ENCODE results near the gene CCDC144A. TPM values are rescaled to one million over a fixed set of nuclear protein-coding genes. Genes with fewer than 3 reads are reported as not detected.
"Not testable (repeated sequence)": the region's sequence is repeated elsewhere in the genome, so short reads cannot be mapped to it uniquely, and the experiment has no call there.

CCDC144A gene, protein sequence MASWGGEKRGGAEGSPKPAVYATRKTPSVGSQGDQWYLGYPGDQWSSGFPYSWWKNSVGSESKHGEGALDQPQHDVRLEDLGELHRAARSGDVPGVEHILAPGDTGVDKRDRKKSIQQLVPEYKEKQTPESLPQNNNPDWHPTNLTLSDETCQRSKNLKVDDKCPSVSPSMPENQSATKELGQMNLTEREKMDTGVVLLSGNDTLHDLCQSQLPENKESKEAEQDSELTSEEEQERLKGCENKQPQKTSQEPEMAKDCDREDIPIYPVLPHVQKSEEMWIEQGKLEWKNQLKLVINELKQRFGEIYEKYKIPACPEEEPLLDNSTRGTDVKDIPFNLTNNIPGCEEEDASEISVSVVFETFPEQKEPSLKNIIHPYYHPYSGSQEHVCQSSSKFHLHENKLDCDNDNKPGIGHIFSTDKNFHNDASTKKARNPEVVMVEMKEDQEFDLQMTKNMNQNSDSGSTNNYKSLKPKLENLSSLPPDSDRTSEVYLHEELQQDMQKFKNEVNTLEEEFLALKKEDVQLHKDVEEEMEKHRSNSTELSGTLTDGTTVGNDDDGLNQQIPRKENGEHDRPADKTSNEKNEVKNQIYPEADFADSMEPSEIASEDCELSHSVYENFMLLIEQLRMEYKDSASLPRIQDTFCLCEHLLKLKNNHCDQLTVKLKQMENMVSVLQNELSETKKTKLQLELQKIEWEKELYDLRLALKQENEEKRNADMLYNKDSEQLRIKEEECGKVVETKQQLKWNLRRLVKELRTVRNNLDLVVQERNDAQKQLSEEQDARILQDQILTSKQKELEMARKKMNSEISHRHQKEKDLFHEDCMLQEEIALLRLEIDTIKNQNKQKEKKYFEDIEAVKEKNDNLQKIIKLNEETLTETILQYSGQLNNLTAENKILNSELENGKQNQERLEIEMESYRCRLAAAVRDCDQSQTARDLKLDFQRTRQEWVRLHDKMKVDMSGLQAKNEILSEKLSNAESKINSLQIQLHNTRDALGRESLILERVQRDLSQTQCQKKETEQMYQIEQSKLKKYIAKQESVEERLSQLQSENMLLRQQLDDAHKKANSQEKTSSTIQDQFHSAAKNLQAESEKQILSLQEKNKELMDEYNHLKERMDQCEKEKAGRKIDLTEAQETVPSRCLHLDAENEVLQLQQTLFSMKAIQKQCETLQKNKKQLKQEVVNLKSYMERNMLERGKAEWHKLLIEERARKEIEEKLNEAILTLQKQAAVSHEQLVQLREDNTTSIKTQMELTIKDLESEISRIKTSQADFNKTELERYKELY (N-terminal part only)
- total RNA-seq = 1.7 TPM

DNA sequence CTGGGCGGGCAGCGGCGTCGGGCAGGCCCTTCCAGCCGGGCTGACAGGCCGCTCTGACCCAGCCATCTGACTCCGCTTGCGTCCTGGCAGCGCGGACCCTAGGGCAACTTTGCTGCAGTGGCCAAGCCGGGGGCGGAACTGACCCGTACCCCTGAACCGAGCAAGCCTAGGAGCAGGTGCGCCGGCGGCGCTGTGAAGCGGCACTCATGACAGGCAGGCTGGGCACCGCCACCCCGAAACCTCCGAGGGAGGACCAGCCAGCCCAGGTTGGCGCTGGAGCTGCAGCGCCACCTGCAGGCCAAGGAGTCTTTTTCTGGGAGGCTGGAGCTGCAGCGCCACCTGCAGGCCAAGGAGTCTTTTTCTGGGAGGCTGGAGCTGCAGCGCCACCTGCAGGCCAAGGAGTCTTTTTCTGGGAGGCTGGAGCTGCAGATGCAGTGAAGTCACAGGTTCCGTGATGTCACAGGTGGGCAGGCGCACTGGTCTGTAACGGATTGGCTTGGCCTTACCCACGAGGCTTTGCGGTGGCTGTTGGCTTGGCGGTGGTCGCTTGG, at the start of gene CCDC144A:
Gene CCDC144A (plus strand): TSS at position 511 of the 551 bp plus-strand sequence. CDS start 160 bp downstream, outside the sequence.
- not testable (repeated sequence) for DNase-seq

DNA sequence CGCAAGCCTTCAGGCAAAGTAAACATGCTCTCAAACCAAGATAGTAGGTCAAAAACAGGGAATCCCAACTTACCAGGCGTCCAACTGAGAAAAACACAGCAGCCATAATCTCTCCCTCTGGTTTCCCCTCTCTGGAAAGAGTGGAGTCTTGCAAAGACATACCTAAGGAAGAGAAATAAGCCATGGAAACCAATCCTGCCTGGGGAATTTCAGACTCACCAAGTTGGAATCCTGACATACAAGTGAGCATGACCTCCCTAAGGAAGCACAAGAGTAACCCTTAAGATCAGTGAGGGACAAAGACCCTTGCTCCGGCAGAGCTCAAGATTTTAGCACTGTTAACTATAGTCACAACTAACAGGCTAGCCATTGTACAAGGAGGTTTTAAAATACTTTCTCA, 40.5 kb upstream of the CCDC144A start:
- DNase-seq = no peak

DNA sequence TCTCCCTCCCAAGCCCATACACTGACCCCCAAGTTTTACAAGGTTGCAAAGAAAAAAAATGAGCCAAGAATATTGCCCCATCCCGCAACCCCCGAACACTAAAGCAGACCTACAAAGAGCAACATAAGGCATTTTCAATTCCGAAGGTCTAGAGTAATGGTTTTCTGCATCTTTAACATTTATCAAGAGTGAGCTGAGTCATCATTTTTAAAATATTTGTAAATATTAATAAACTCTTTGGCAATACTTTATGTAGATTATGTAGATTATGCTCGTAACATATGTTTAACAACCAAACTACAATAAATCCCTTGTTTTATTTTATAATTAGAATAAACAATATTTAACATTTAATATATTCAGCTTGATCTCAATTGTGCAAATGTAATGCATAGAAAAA, 37.8 kb upstream of the CCDC144A start:
- DNase-seq = no peak

DNA sequence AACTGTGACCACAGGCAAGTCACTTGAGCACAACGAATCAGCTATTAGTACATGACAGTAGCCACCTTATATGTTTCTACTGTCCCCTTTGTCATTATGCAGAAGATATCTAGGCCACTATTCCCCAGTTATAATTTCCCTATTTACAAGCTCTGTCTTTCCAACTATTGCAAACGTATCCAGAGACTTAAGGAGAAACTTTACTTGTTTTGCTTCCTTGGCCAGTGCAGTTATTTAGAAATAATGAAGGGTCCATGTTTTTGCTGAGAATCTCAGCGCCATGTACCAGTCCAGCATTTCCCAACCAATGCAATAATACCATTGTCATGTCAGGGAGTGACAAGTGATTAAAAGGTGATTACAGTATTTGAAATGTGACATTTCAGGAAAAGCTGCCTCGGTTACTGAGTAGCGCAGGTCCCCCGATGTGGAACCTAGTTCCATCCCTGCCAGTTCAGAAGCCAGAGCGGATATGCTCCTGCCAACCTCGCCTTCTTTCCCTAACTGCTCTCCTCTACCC, 37.1 kb upstream of the CCDC144A start:
- no peak for DNase-seq

DNA sequence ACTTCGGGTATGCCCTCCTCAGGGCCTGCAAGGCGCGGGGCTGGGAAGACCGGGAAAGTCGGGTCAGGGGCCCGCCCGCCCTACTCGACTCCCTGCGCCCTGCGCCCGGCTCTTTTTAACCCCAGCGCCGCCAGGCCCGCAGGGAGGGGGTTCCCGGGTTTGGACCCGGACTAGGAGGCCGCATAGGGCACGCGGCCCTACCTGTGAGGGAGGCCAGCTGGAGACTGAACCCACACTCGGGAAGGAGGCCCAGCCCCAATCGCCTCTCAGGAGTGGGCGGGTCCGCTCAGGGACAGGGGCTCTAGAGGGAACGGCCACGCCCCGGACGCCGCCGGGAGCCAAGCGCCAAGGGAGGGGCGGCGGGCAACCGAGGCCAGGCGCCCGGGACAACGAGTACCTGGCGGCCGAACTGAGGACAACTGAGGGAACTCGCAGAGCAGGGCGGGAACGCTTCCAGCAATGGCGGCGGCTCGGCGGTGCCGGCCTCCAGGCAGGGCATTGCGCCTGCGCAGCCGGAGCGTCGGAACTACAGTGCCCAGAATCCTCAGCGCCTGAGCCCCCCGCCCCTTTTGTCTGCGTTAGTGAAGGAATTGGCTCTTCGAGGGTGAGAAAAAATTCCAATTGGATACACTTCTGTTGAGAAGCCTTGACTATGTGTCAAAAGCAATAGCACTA, 36.5 kb upstream of the CCDC144A start, which contains the start of gene ZNF624:
Gene ZNF624 (minus strand): TSS at position 484 of the 675 bp plus-strand sequence.
- DNase-seq = peak; percentile 92

DNA sequence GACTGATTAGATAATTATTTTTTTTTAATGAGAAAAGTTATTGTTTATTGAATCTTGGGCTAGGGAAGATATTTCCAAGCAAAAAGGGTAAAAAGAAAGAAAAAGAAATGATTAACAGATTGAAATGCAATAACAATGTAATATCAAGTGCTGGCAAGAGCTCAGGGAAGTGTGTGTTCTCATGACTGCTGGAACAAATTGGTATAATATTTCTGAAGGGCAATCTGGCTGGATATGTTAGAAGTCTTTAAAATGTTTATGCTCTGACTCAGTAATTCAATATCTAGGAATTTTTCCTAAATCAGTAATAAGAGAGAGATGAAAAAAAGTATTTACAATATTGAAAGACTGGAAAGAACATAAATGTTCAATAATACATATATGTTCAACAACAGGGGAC, 28.8 kb upstream of the CCDC144A start:
- no peak for DNase-seq

DNA sequence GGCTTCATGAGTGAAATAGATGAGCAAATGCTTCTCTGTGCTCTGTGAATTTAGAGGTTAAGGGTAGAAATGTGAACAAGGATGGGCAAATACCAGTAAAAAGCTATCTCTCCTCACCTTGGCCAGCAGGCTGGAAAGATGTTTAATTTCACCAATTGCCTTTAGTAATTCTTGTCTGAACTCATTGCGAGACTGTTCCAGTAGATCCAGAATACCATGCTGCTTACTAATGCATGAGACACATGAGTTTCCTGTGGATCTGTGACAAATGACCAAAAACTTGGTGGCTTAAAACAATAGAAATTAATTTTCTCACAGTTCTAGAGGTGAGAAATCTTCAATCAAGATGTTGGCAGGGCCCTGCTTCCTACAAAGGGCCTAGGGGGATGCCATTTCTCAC, 27.1 kb upstream of the CCDC144A start:
- no peak for DNase-seq

DNA sequence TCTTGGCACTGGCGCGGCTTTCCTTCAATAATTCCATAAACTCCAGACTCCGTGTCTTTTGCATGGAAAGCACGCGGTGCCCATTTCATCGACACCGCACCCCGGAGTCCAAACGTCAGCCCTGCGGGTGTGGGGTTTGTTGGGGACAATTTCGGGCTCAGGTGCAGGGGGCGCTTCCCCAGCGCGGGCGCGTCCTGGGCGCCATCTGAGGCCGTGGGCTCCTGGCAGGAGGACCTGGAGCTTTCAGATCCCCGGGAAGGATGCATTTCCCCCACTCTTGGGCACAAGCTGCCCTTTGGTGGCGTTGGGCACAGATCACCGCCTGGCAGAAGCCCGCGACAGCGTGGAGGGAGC, 23.5 kb upstream of the CCDC144A start:
- DNase-seq = not testable (repeated sequence)

DNA sequence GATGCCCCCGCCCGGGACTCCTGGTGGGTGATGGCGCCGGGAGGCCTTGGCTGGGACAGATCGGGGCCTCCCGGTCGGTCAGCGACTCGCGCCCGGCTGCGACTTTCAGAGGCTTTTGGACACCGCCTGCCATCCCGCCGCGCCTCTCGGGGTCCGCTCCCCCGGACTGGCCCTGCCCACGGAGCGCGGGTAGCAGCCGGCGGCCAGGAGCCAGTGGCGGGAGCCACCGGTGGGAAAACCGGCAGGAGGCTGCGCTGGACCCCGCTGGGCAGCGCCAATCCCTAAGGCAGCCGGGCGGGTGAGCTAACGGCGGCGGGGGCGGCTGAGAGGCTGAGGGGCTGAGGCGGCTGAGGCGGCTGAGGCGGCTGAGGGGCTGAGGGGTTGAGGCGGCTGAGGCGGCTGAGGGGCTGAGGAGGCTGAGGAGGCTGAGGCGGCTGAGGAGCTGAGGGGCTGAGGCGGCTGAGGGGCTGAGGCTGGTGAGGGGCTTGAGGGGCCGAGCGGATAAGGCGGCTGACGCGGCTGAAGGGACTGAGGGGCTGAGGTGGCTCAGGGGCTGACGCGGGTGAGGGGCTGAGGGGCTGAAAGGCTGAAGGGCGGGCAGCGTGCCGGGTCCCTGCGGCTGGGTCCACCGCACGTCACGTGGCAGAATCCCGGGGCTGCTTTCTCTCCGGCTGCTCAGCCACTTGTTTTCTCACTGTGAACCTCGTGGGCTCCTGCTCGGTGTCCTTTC, 23.0 kb upstream of the CCDC144A start:
- not testable (repeated sequence) for DNase-seq

DNA sequence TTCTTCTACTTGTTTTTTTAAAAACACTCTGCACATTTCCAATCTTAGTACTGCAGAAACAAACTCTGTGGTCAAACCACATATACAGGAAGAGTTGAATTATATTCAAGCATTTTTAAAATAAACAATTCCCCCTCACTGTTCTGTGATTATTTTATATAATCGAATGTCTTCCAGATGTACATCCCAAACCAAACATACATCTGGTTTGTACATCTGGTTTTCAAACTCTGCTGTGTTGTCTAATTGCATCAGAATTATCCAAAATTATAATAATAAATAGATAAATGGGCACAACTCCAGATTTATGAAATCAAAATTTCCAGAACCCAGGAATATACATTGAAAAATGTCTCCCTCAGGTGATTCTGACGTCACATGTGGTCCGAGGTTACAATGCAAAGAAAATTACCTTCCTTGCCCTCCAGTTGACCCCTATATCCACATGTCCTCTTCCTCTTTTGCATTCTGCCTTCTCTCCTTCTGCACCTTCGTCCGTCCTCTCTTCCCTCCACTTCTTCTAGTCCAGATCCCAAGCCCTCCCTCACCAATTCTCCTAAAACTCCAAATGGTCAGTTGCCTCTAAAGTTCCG, 13.3 kb upstream of the CCDC144A start:
- DNase-seq = peak; percentile 60

DNA sequence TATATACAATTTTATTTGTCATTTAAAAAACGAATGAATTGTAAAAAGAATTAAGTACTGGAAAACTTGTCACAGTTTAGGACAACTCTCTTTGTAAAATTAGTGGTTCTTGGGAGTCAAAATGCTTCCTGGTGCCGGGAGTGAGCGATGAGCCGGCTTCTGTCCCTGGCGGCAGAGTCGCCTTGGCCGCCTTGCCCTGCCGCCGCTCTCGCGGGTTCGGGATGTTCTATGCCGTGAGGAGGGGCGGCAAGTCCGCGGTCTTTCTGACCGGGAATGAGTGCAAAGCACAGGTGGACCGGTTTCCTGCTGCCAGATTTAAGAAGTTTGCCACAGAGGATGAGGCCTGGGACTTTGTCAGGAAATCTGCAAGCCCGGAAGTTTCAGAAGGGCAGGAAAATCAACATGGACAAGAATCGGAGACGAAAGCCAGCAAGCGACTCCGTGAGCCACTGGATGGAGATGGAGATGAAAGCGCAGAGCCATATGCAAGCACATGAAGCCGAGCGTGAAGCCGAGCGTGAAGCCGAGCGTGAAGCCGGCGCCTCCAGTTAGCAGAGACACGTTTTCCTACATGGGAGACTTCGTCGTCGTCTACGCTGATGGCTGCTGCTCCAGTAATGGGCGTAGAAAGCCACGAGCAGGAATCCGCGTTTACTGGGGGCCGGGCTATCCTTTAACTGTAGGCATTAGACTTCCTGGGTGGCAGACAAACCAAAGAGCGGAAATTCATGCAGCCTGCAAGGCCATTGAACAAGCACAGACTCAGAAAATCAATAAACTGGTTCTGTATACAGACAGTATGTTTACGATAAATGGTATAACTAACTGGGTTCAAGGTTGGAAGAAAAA, 6.5 kb upstream of the CCDC144A start:
- DNase-seq = not testable (repeated sequence)

DNA sequence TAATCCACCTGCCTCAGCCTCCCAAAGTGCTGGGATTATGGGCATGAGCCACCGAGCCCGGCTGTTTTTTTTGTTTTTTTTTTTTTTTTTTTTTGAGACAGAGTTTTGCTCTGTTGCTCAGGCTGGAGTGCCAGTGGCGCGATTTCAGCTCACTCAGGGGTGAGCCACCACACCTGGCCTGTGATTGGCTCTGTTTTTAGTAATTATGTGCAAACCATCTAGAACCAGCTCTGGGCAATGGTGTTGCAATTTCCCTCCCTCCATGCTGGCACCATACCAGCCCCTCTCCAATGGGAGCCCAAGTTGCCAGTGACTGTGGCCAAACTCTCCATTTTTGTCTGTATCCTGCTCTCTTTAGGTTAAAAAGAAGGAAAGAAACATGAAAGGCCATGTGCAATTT, 4.0 kb upstream of the CCDC144A start:
- not testable (repeated sequence) for DNase-seq

DNA sequence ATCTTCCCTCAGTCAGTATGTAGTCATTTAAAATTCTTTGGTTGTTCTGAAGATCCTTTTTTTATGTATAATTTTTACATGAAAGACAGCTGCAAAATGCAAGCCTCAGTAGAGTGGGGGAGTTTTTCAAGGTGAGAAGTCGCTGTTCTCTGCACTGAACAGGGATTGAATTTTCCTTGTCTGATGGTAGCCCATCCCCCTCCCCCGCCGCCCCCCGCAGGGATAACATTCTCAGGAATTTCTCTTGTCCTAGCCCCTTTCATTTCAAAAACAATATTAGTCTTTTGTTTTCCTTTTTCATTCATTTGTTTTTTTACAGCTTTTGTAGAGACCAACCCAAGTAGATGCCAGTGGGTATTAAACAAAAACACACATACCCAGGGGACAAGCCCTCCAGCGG, 2.9 kb upstream of the CCDC144A start:
- not testable (repeated sequence) for DNase-seq

DNA sequence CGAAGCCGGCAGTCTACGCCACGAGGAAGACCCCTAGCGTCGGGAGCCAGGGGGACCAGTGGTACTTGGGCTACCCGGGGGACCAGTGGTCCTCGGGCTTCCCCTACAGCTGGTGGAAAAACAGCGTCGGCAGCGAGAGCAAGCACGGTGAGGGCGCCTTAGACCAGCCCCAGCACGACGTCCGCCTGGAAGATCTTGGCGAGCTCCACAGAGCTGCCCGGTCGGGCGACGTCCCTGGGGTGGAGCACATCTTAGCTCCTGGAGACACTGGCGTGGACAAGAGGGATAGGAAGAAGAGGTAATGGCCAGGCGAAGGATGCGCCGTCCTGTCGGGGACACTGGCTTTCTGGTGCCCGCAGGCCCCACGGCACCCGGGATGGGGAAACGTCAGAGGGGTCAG, 406 bp downstream of the CCDC144A start:
- not testable (repeated sequence) for DNase-seq

DNA sequence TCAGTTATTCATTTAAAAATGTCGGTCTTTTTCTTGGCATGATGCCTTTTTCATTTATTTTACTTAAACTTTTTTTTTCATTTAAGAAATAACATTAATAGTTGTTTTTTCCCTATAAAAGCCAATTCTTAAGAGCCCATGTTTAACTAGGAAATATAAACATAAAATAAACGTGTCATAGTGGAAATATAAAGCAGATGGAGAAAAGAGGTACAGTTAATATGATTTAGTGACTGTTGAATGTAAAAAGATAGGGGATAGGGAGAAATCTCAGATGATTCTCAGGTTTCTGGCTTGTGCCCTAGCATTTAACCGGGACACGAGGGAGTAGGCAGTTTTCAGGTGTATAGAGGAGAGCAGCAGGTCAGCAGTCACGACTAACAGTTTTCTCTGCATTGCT, 7.6 kb downstream of the CCDC144A start:
- not testable (repeated sequence) for DNase-seq

DNA sequence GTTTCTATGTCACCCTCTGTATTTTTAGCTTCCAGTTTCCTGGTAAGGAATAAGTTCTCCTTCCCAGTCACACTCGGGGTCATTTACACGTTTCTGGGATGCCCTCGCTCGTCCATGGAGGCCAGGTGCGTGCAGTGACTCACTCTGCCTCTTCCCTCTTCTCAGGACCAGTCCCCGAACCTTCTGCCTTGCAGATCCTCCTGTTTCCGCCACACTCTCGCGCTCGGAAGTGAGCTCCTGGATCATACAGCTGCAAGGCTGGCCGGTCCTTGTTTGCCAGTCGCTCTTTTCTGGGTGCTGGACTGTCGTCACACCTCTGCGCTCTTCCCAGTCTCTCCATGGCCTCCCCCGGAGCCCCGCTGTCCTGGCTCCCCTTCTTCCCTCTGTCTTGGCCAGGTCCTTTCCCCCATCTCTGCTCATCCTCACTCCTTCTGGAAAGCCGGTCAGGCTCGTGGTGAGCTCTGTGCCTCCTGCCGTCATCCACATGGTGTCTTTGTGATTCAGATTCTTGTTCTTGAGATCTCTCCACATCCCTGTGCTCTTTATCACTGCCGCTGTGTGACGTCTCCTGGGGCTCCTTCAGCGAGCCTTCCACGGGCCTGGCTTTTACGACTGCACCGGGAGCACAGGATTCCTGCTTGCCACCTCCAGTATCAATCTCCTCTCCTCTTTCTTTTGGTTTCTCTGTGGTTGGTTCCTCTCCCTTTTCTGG, 55.6 kb downstream of the CCDC144A start:
- not testable (repeated sequence) for DNase-seq

DNA sequence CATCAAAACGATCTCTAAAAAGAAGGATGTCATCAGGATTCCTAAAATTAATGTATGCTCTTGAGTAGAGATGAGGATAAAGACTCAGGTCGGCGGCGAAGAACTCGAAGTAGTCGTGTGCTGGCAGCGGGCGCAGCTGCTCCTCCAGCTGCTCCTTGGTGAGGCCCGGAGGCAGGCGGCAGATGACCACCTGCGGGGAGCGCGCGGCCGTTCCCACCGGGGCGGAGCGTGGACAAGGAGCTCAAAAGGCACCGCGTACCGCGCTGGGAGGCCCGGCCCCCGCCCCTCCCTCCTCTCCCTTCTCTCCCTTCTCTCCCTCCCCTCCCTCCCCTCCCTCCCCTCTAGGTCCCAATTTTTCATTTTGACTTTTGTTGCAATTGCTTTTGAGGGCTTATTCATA, 56.5 kb downstream of the CCDC144A start:
- DNase-seq = not testable (repeated sequence)

DNA sequence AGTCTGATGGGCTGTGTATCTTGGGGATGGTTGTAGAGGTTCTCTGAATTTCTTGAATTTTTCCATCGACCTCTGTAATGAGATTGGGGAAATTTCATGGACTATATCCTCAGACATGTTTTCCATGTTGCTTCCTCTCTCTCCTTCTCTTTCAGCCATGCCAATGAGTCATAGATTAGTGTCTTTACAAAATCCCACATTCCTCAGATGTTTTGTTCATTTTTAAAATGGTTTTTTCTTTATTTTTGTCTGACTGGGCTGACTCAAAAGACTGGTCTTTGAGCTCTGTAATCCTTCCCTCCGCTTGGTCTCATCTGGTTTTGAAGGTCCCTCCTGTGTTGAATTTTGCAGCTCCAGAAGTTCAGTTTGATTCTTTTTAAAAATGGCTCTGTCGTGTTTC, 60.5 kb downstream of the CCDC144A start:
- not testable (repeated sequence) for DNase-seq
